IMR-90 (cell line): ENCODE data around the gene LRRC37A. TPM values are rescaled to one million over a fixed set of nuclear protein-coding genes. Genes with fewer than 3 reads are reported as not detected.
"Not testable (repeated sequence)": the region's sequence is repeated elsewhere in the genome, so short reads cannot be mapped to it uniquely, and the experiment has no call there.

Experiments used
- ATAC-seq: fragments of 200-7000 bp; cut with Tn5 transposase; 2 replicates; pipeline ENCODE4 v1.9.1; 2020; ENCODE audit warnings: low read depth, mild to moderate bottlenecking, moderate library complexity
- BruUV-seq: library from RNA; stranded (reverse); fragments of 400-500 nt; replicated peaks from 2 replicates; lab custom pipeline; 2021; lab: Mats Ljungman, UMichigan
- CTCF ChIA-PET: fragments of 300-600 bp; formaldehyde crosslinking; extraction: SDS; loops from one replicate; lab custom pipeline; 2021; ENCODE audit warnings: antibody characterized with exemption; lab: Yijun Ruan, JAX
- POLR2A ChIA-PET: fragments of 300-600 bp; sonication (Branson Sonifier 250); formaldehyde crosslinking; loops from one replicate; lab custom pipeline; 2022; ENCODE audit warnings: antibody characterized with exemption; ENCODE audit not compliant: unreplicated experiment; lab: Charles Lee
- DNase-seq: peaks from one replicate; pipeline ENCODE4 v3.0.0; 2013
- H2AFZ ChIP-seq: replicated peaks from 2 replicates; pipeline ENCODE3; 2013; ENCODE audit warnings: low read length, mild to moderate bottlenecking; ENCODE audit not compliant: poor library complexity
- H2AK5ac ChIP-seq: 2 replicates; pipeline ENCODE4 v1.6.1; 2013; ENCODE audit warnings: low read depth, low read length, inconsistent platforms
- H2AK9ac ChIP-seq: replicated peaks from 2 replicates; pipeline ENCODE3; 2013; ENCODE audit warnings: mild to moderate bottlenecking, low read depth, low read length, moderate library complexity; ENCODE audit not compliant: poor library complexity
- H2BK120ac ChIP-seq: 2 replicates; pipeline ENCODE4 v1.6.1; 2013; ENCODE audit warnings: low read depth, low read length, inconsistent platforms
- H2BK15ac ChIP-seq: 3 replicates; pipeline ENCODE4 v1.6.1; 2013; ENCODE audit warnings: low read depth, low read length, inconsistent platforms
- H2BK20ac ChIP-seq: 2 replicates; pipeline ENCODE4 v1.6.1; 2013; ENCODE audit warnings: low read depth, mild to moderate bottlenecking, inconsistent platforms, low read length, moderate library complexity
- H2BK5ac ChIP-seq: 2 replicates; pipeline ENCODE4 v1.6.1; 2013; ENCODE audit warnings: mild to moderate bottlenecking, low read depth, low read length, inconsistent platforms; ENCODE audit not compliant: poor library complexity, severe bottlenecking
- H3K14ac ChIP-seq: replicated peaks from 2 replicates; pipeline ENCODE4 v1.6.1; 2013; ENCODE audit warnings: low read depth, low read length, inconsistent platforms
- H3K18ac ChIP-seq: 2 replicates; pipeline ENCODE4 v1.6.1; 2013; ENCODE audit warnings: low read depth, low read length, control low read depth
- H3K23ac ChIP-seq: 2 replicates; pipeline ENCODE4 v1.6.1; 2013; ENCODE audit warnings: low read depth, low read length, inconsistent platforms
- H3K27ac ChIP-seq: 2 replicates; pipeline ENCODE4 v1.5.1; 2013; ENCODE audit warnings: mild to moderate bottlenecking, control low read depth, low read length; ENCODE audit not compliant: insufficient read depth
- H3K27me3 ChIP-seq: 2 replicates; pipeline ENCODE4 v1.6.1; 2013; ENCODE audit warnings: low read length; ENCODE audit not compliant: control insufficient read depth, insufficient read depth
- H3K36me3 ChIP-seq: 2 replicates; pipeline ENCODE4 v1.6.1; 2013; ENCODE audit warnings: low read length, mixed read lengths; ENCODE audit not compliant: control insufficient read depth, insufficient read depth
- H3K4ac ChIP-seq: 2 replicates; pipeline ENCODE4 v1.6.1; 2013; ENCODE audit warnings: low read depth, low read length, inconsistent platforms
- H3K4me1 ChIP-seq: 2 replicates; pipeline ENCODE4 v1.6.1; 2013; ENCODE audit warnings: low read length, mixed read lengths; ENCODE audit not compliant: control insufficient read depth, insufficient read depth
- H3K4me2 ChIP-seq: 2 replicates; pipeline ENCODE4 v1.6.1; 2013; ENCODE audit warnings: low read depth, mild to moderate bottlenecking, control low read depth, low read length, moderate library complexity
- H3K4me3 ChIP-seq: 2 replicates; pipeline ENCODE4 v1.5.1; 2013; ENCODE audit warnings: low read depth, mild to moderate bottlenecking, control low read depth, low read length, moderate library complexity; ENCODE audit not compliant: insufficient read depth
- H3K56ac ChIP-seq: 2 replicates; pipeline ENCODE4 v1.6.1; 2013; ENCODE audit warnings: low read length, inconsistent platforms; ENCODE audit not compliant: insufficient read depth; ENCODE audit errors: extremely low read depth
- H3K79me1 ChIP-seq, 2 experiments: 2 replicates each; pipeline ENCODE4 v1.6.1; 2013; ENCODE audit warnings: low read length in 2 of 2, inconsistent platforms in 1 of 2, low read depth in 1 of 2
- H3K9ac ChIP-seq: 2 replicates; pipeline ENCODE4 v1.6.1; 2013; ENCODE audit warnings: low read depth, low read length, control low read depth
- H3K9me1 ChIP-seq: 2 replicates; pipeline ENCODE4 v1.6.1; 2013; ENCODE audit warnings: low read length, inconsistent platforms; ENCODE audit not compliant: insufficient read depth
- H3K9me3 ChIP-seq: 2 replicates; pipeline ENCODE4 v1.6.1; 2013; ENCODE audit warnings: low read length; ENCODE audit not compliant: control insufficient read depth, insufficient read depth
- H4K20me1 ChIP-seq: 2 replicates; pipeline ENCODE4 v1.6.1; 2013; ENCODE audit warnings: low read length, inconsistent platforms; ENCODE audit not compliant: insufficient read depth
- H4K5ac ChIP-seq: 2 replicates; pipeline ENCODE4 v1.6.1; 2013; ENCODE audit warnings: mild to moderate bottlenecking, low read depth, low read length, control low read depth
- H4K8ac ChIP-seq, 2 experiments: 2 replicates each; pipeline ENCODE4 v1.6.1; 2013; ENCODE audit warnings: low read depth in 2 of 2, low read length in 2 of 2, control low read depth in 1 of 2, inconsistent platforms in 1 of 2
- H4K91ac ChIP-seq: 2 replicates; pipeline ENCODE4 v1.6.1; 2013; ENCODE audit warnings: low read depth, low read length, inconsistent platforms; ENCODE audit not compliant: insufficient read depth
- WGBS, 2 experiments: methylation state at CpG; one replicate each; pipeline versions ENCODE4 v1.1.5 to v1.1.7; 2013; ENCODE audit warnings: missing lambda C conversion rate in 2 of 2; ENCODE audit not compliant: insufficient read length in 1 of 2; ENCODE audit errors: extremely low coverage in 2 of 2; 5-methylcytosine and 5-hydroxymethylcytosine counted together
- dilution Hi-C: fragments of 300-500 bp; cut with HindIII; formaldehyde crosslinking; loops from one replicate; pipeline ENCODE4 v1.14.3; 2018; ENCODE audit warnings: low sequenced_read_pairs; ENCODE audit not compliant: unreplicated experiment
- in situ Hi-C: fragments of 300-500 bp; cut with MboI; formaldehyde crosslinking; loops from 3 replicates; pipeline ENCODE4 v1.14.3; 2019; ENCODE audit warnings: low sequenced_read_pairs, inconsistent platforms, mixed read lengths
- intact Hi-C: fragments of 100-400 bp; cut with micrococcal nuclease; formaldehyde crosslinking; loops from 2 replicates; pipeline ENCODE4 v1.10.0; 2022
- polyA plus RNA-seq, 3 experiments: library from polyadenylated mRNA; depleted of rRNA; stranded (reverse); fragments of >200 nt; gene quantifications; 2 replicates each; pipeline ENCODE4 v1.2.3, GENCODE V29; 2012; ENCODE audit warnings: low replicate concordance in 1 of 3
- total RNA-seq: library from RNA; depleted of rRNA; stranded (reverse); fragments of >200 nt; gene quantifications from 2 replicates; pipeline ENCODE4 v1.2.3, GENCODE V29; 2012

Gene LRRC37A
- total and polyA plus RNA-seq, 2 of the 4 experiments (the other 2 are of a cell fraction): 0.72 to 0.91 TPM

DNA sequence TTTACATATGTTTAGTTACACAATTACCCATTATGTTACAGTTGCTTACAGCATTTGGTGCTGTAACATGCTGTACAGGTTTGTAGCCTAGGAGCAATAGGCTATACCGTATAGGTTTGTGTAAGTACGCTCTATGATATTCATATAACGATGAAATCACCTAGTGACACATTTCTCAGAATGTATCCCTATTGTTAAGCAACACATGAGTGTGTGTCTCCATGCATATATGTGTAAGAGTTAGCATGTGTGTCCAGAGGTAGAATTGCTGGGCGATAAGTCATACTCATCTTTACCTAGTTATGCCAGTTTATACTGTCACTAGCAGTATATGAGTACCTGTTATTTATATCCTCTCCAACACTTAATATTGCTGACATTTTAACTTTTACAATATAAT lies 88.2 kb downstream of the LRRC37A start:
- H3K9me3 ChIP-seq, H3K9ac ChIP-seq, intact Hi-C loops, H4K91ac ChIP-seq, H3K4me2 ChIP-seq, ATAC-seq, DNase-seq, H2BK20ac ChIP-seq, in situ Hi-C loops, H3K27ac ChIP-seq, H3K4me3 ChIP-seq, H3K79me1 ChIP-seq, H2AK5ac ChIP-seq, H4K5ac ChIP-seq, POLR2A ChIA-PET, H4K20me1 ChIP-seq, H3K56ac ChIP-seq, H3K14ac ChIP-seq, H4K8ac ChIP-seq, H2BK5ac ChIP-seq, H2AK9ac ChIP-seq, BruUV-seq, CTCF ChIA-PET, H2AFZ ChIP-seq, dilution Hi-C loops, H3K4me1 ChIP-seq, H3K18ac ChIP-seq, H3K4ac ChIP-seq, H3K9me1 ChIP-seq, H3K36me3 ChIP-seq, H3K23ac ChIP-seq, H3K27me3 ChIP-seq, H2BK120ac ChIP-seq, H2BK15ac ChIP-seq: not testable (repeated sequence)
- no CpG with 5 or more reads among the region's 4 CpGs for WGBS, 2 experiments

DNA sequence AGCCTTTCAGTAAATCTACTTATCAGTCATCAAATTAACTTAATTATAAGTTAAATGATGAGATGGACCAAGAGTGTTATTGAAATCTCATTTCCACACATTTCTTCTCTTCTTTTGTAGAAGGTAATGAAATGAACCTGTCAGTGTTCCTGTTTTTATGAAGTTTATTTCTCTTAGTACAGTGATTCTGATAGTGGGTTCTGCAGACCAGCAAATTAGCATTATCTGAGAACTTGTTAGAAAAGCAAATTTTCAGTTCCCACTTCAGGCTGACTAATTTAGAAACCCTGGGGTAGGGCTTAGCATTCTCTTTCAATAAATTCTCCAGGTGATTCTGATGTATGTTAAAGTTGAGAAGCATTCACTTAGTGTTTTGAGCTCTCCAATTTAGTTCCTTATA lies 90.6 kb downstream of the LRRC37A start:
- H2AK9ac ChIP-seq, H3K14ac ChIP-seq, H2BK120ac ChIP-seq, H3K27me3 ChIP-seq, H2AFZ ChIP-seq, POLR2A ChIA-PET, intact Hi-C loops, H3K27ac ChIP-seq, DNase-seq, H2BK15ac ChIP-seq, dilution Hi-C loops, H4K20me1 ChIP-seq, H3K9me1 ChIP-seq, BruUV-seq, H3K4me3 ChIP-seq, H3K4me1 ChIP-seq, H3K9ac ChIP-seq, H2BK20ac ChIP-seq, H4K8ac ChIP-seq, H3K4me2 ChIP-seq, H2AK5ac ChIP-seq, H3K36me3 ChIP-seq, H4K91ac ChIP-seq, H3K79me1 ChIP-seq, CTCF ChIA-PET, H4K5ac ChIP-seq, H3K56ac ChIP-seq, H3K4ac ChIP-seq, ATAC-seq, H3K23ac ChIP-seq, in situ Hi-C loops, H3K18ac ChIP-seq, H3K9me3 ChIP-seq, H2BK5ac ChIP-seq: not testable (repeated sequence)
